Heart right ventricle (tissue), 16 donors: ENCODE results near the gene TSPOAP1. TPM values are rescaled to one million over a fixed set of nuclear protein-coding genes. Genes with fewer than 3 reads are reported as not detected.
A peak's percentile ranks its signal among the peaks of the same experiment; 100 is the strongest.

Source experiments
- ATAC-seq, 8 donors: fragments of 200-7000 bp; cut with Tn5 transposase; one replicate each; pipeline ENCODE4 v1.9.1; 2020; ENCODE audit warnings: mild to moderate bottlenecking in 8 of 8, moderate library complexity in 8 of 8, moderate number of reproducible peaks in 1 of 8
- DNase-seq, 2 donors: peaks; one replicate each; pipeline ENCODE4 v3.0.0-alpha.2; 2020
- H3K27ac ChIP-seq, 10 donors: fragments of 200-600 bp; sonication (generic) in 2 of 10; one replicate each; pipeline versions ENCODE4 v1.5.0 to v1.8.0; 2020 to 2022; ENCODE audit warnings: mild to moderate bottlenecking in 3 of 10
- H3K27me3 ChIP-seq, 7 donors: fragments of 200-600 bp; one replicate each; pipeline ENCODE4 v1.8.0; 2021 to 2022; ENCODE audit warnings: mild to moderate bottlenecking in 2 of 7
- H3K36me3 ChIP-seq, 9 donors: fragments of 200-600 bp; sonication (generic) in 1 of 9; one replicate each; pipeline versions ENCODE4 v1.5.0 to v1.8.0; 2020 to 2022; ENCODE audit warnings: mild to moderate bottlenecking in 2 of 9
- H3K4me1 ChIP-seq, 9 donors: fragments of 200-600 bp; sonication (generic) in 1 of 9; one replicate each; pipeline versions ENCODE4 v1.5.0 to v1.8.0; 2020 to 2022; ENCODE audit warnings: mild to moderate bottlenecking in 4 of 9
- H3K4me3 ChIP-seq, 10 donors: fragments of 200-600 bp; sonication (generic) in 2 of 10; one replicate each; pipeline versions ENCODE4 v1.5.0 to v1.8.0; 2020 to 2022; ENCODE audit warnings: mild to moderate bottlenecking in 7 of 10, moderate library complexity in 2 of 10
- H3K9me3 ChIP-seq, 11 donors: fragments of 200-600 bp in 10 of 11; sonication (generic) in 2 of 11; one replicate each; pipeline versions ENCODE4 v1.5.0 to v1.8.0; 2013 to 2022; ENCODE audit warnings: mild to moderate bottlenecking in 2 of 11, control low read depth in 1 of 11, moderate library complexity in 1 of 11
- CTCF ChIP-seq, 9 donors: fragments of 200-600 bp; sonication (generic) in 2 of 9; IDR thresholded peaks; one replicate each; pipeline versions ENCODE4 v1.5.0 to v1.8.0; 2021 to 2022; ENCODE audit warnings: antibody characterized with exemption in 9 of 9, mild to moderate bottlenecking in 5 of 9, moderate library complexity in 1 of 9
- WGBS, 2 donors: extraction: QIAGEN DNeasy Blood & Tissue Kit; methylation state at CpG; one replicate each; pipeline ENCODE4 v1.1.7; 2013; ENCODE audit warnings: inconsistent platforms in 1 of 2; 5-methylcytosine and 5-hydroxymethylcytosine counted together
- intact Hi-C, 10 donors: fragments of 100-400 bp; cut with DNase I; formaldehyde crosslinking; loops; one replicate each; pipeline versions ENCODE4 v1.11.1 to v1.14.2; 2022
- polyA plus RNA-seq, 2 donors: library from polyadenylated mRNA; stranded (reverse); fragments of 200-250 nt; gene quantifications; one replicate each; pipeline ENCODE4 v1.2.3, GENCODE V29; 2013
- total RNA-seq, 10 donors: library from RNA; stranded (reverse); fragmentation: NEBNext Ultra II Directional in 3 of 10; extraction: Animal tissue kit (Norgen Biotek cat#: 25700) in 3 of 10; gene quantifications; one replicate each; pipeline versions ENCODE4 v1.2.1 to v1.2.4, GENCODE V29; 2021 to 2023
- donor health status: Arrhythmogenic right ventricular cardiomyopathy.
- donor health status: ischemic (EF 13 %, LVEDD 7.1; RV severe dilation, severe dysfunction).
- donor health status: healthy with polysubstance abuse.
- donor health status: DM: no; HTN: yes; CAD: no.
- donor health status: DM: no; HTN: no; CAD: no.
- donor health status: ischemic (EF 25% LVEDD 6.9; RV normal size, moderate dysfunction).
- donor health status: ischemic (EF 25% LVEDD 5.7; RV mildly dilated, moderate dysfunction).
- donor health status: healthy.
- donor health status: DM: yes; HTN: yes; CAD: no.
- donor health status: Ischemic cardiomyopathy.
- donor health status: ischemic (EF 35%, LVEDD 5.7; RV mildly dilated, moderate dysfunction).
- donor health status: nonischemic (EF 11% LVEDD 7.7; RV severe dilation, severe dysfunction).
- donor health status: DM: yes; HTN: yes; CAD: no.
- donor health status: PGD.
- donor health status: ischemic (EF 29% LVEDD 5.4; RV normal size, mild dysfunction).
- donor health status: nonischemic (EF 23%, LVEDD 6.1; RV moderate dilation, normal function).

The TSPOAP1 gene
- total and polyA plus RNA-seq, 12 donors: 1.6 to 35.6 (median 12.4) TPM

GRCh38 chr17:58323366-58324055 is 5.1 kb downstream of the TSPOAP1 start:
- Histone ChIP-seq H3K4me1 (peaks cover 0 to 15% (median 6%) of the 10 kb centered on the region in 9 donors), H3K9me3 (no peaks in the 10 kb centered on the region), H3K4me3 (peak overlapping the region; percentile 34 to 69 (median 60)), H3K36me3 (no peaks in the 10 kb centered on the region), H3K27me3 (peaks cover 0 to 42% (median 29%) of the 10 kb centered on the region in 7 donors), H3K27ac (peak overlapping the region in 7 of 10 donors; percentile 39 to 72 (median 59))
- ATAC-seq: peak in 4 of 8 donors; percentile 38 to 61 (median 52)
- TF ChIP-seq CTCF (IDR thresholded peaks at IDR 0.05): no peak
- DNase-seq: no peak
- WGBS, 2 donors: 57 to 58% methylated on average over 8 of the region's 8 CpGs
- intact Hi-C loops: no loop called here

GRCh38 chr17:58322581-58323185 is 5.9 kb downstream of the TSPOAP1 start:
- Histone ChIP-seq H3K4me1 (peaks cover 0 to 15% (median 6%) of the 10 kb centered on the region in 9 donors), H3K4me3 (no peak overlapping the region), H3K27ac (no peak overlapping the region), H3K36me3 (no peaks in the 10 kb centered on the region), H3K9me3 (no peaks in the 10 kb centered on the region), H3K27me3 (peaks cover 0 to 37% (median 28%) of the 10 kb centered on the region in 7 donors)
- TF ChIP-seq CTCF (IDR thresholded peaks at IDR 0.05): no peak
- no peak for ATAC-seq
- intact Hi-C loops: no loop called here
- WGBS, 2 donors: 92 to 96% methylated on average over 9 of the region's 9 CpGs
- no peak for DNase-seq

- ATAC-seq: no peak
- Histone ChIP-seq H3K4me1 (peaks cover 0 to 15% (median 6%) of the 10 kb centered on the region in 9 donors), H3K4me3 (no peak overlapping the region), H3K27me3 (peaks cover 0 to 29% (median 23%) of the 10 kb centered on the region in 7 donors), H3K9me3 (no peaks in the 10 kb centered on the region), H3K36me3 (no peaks in the 10 kb centered on the region), H3K27ac (no peak overlapping the region)
- intact Hi-C loops: no loop called here
- WGBS, 2 donors: 83 to 87% methylated on average over 18 of the region's 18 CpGs
- no peak for DNase-seq
- no peak for TF ChIP-seq CTCF (IDR thresholded peaks at IDR 0.05)
These were observed 6.7 kb downstream of the TSPOAP1 start for GRCh38 chr17:58321571-58322525.
